GM12878 (cell line): ENCODE measurements around the gene OSBPL5.

Source experiments
- CBX5 ChIP-seq: sonication (generic); IDR thresholded peaks from 2 replicates; pipeline ENCODE4 v1.6.1; 2016; ENCODE audit warnings: low read depth, moderate library complexity, mild to moderate bottlenecking, inconsistent platforms
- POLR2A ChIP-seq: IDR thresholded peaks from 2 replicates; pipeline ENCODE4 v1.6.1; 2011; ENCODE audit warnings: low read depth, mild to moderate bottlenecking, low read length
- POLR2AphosphoS5 ChIP-seq: IDR thresholded peaks from 2 replicates; pipeline ENCODE4 v1.6.1; 2011; ENCODE audit warnings: mild to moderate bottlenecking, low read length, inconsistent platforms
- RELA ChIP-seq: fragments of 450-650 bp; IDR thresholded peaks from 2 replicates; pipeline ENCODE4 v1.8.0; 2014; ENCODE audit warnings: borderline replicate concordance; ENCODE audit not compliant: partially characterized antibody
- SMAD1 ChIP-seq: fragments of 450-650 bp; IDR thresholded peaks from 2 replicates; pipeline ENCODE4 v1.6.1; 2018; ENCODE audit warnings: mild to moderate bottlenecking, low read depth; ENCODE audit not compliant: partially characterized antibody
- TF ChIP-seq, protein P1 (sequence below), 3 experiments: IDR thresholded peaks in 2 of 3; conservative IDR thresholded peaks in 1 of 3; 2 replicates each; pipeline ENCODE4 v1.5.1; 2011; ENCODE audit warnings: low read depth in 3 of 3, low read length in 3 of 3, mild to moderate bottlenecking in 3 of 3, control low read depth in 2 of 3, moderate library complexity in 2 of 3, inconsistent platforms in 1 of 3, mixed read lengths in 1 of 3; ENCODE audit not compliant: control insufficient read depth in 2 of 3, insufficient read depth in 1 of 3; ENCODE audit errors: extremely low read depth in 1 of 3
- TF ChIP-seq, protein P2 (sequence below): IDR thresholded peaks from 2 replicates; pipeline ENCODE4 v1.6.1; 2011; ENCODE audit warnings: low read depth, low read length, improper control_type of control experiment, borderline replicate concordance

DNA sequence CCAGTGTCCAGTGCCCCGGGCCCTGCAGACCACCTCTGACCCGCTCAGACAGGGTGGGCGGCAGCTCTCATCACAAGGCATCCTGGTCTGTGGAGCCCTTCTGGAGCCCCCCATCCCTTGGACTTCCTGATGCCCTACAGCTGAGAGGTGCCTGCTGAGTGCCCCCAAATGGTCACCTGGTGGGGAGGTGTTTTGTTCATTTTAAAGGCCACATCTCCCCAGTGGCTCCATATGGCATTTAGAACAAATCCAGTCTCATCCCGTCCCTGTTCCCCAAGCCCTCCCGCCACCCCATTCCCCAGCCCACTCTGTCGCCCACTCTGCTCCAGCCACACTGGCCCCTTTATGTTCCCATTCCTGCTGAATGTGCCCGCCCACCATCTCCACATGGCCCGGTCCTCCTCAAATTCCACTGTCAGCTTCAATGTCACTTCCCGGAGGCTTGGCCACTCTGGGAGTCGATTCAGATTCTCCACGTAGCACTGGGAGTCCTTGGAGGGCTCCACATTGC, 32.8 kb downstream of the OSBPL5 start:
- no peak for TF ChIP-seq CBX5
- no peak for TF ChIP-seq POLR2AphosphoS5
- TF ChIP-seq, protein P1, sequence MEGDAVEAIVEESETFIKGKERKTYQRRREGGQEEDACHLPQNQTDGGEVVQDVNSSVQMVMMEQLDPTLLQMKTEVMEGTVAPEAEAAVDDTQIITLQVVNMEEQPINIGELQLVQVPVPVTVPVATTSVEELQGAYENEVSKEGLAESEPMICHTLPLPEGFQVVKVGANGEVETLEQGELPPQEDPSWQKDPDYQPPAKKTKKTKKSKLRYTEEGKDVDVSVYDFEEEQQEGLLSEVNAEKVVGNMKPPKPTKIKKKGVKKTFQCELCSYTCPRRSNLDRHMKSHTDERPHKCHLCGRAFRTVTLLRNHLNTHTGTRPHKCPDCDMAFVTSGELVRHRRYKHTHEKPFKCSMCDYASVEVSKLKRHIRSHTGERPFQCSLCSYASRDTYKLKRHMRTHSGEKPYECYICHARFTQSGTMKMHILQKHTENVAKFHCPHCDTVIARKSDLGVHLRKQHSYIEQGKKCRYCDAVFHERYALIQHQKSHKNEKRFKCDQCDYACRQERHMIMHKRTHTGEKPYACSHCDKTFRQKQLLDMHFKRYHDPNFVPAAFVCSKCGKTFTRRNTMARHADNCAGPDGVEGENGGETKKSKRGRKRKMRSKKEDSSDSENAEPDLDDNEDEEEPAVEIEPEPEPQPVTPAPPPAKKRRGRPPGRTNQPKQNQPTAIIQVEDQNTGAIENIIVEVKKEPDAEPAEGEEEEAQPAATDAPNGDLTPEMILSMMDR (IDR thresholded peaks at IDR 0.05 in 2 of 3, conservative IDR thresholded peaks at IDR 0.05 in 1 of 3; ENCODE audit: control insufficient read depth in 2 of 3, extremely low read depth in 1 of 3, insufficient read depth in 1 of 3, low read depth in 3 of 3, low read length in 3 of 3) = no peak
- no peak for TF ChIP-seq POLR2A
- no peak for TF ChIP-seq SMAD1
- TF ChIP-seq, protein P2, sequence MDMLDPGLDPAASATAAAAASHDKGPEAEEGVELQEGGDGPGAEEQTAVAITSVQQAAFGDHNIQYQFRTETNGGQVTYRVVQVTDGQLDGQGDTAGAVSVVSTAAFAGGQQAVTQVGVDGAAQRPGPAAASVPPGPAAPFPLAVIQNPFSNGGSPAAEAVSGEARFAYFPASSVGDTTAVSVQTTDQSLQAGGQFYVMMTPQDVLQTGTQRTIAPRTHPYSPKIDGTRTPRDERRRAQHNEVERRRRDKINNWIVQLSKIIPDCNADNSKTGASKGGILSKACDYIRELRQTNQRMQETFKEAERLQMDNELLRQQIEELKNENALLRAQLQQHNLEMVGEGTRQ = no peak
- no peak for TF ChIP-seq RELA
